ENCODE measurements around the gene TPBGL.

TPBGL gene

GRCh38 chr11:75246671-75247350 lies 6.2 kb downstream of the TPBGL start:
- no peak for DNase-seq

GRCh38 chr11:75248924-75249256 lies 8.3 kb downstream of the TPBGL start:
- no peak for DNase-seq

DNA sequence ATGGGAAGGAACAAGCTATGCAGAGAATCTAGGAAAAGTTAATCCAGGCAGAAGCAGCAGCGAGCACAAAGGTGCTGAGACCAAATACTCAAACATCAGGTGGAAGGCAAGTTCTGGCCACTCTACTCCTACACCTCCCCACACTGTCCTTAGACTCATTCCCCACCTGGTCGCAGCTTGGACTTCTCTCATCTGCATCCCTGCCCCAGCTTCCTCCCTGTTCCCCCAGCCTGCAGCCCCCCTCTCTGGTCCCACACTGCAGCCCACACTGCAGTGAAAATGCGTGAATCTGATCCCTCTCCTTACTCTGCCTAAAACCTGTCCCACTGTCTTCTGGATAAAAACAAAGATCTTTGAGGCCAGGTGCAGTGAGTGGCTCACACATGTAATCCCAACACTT lies 9.1 kb downstream of the TPBGL start:
- no peak for DNase-seq

GRCh38 chr11:75254326-75254725 lies 13.8 kb downstream of the TPBGL start:
- no peak for DNase-seq

GRCh38 chr11:75260396-75261170 lies 20.0 kb downstream of the TPBGL start:
- no peak for DNase-seq

DNA sequence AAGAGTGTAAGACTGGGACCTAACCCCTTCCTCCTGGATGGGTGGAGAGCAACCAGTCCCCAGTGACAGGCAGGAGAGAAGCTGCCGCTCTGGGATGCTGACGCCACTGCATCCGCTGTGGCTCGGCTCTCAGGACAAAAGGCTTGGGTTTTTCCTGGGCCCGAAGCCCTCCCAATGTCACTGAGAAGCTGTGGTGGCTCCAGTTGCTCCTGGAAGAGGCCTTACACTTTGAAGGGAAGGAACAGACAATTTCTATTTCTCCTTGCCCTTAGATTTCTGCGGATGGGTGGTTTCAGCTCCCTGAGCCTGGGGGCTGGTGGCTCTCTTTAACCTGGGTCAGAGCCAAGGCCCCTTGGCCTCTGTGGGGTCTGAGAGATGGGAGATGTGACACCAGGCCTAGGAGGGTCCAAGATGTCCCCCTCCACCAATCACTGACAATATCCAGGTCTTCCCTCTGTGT lies 21.4 kb downstream of the TPBGL start:
- no peak for DNase-seq

DNA sequence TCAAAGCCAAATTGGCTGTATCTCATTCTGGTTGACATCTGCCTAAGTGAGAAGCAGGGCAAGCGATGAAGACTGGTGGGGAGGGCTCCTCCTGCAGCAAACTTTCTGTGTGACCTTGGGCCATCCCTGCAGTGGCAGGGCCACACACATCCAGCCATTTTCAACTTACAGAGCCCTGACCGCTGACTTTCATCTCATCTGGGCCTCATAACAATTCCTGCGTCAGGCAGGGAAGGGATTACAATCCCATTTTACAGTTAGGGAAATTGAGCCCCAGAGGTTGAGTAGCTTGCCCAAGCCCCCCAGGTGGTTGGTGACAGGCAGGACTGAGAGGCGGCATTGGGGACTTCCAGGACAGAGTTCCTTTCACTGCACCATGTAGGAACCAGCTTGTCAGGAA lies 21.9 kb downstream of the TPBGL start:
- no peak for DNase-seq

GRCh38 chr11:75262961-75263852 lies 22.6 kb downstream of the TPBGL start:
- DNase-seq = no peak

- no peak for DNase-seq
Observed at GRCh38 chr11:75263944-75264349, 23.4 kb downstream of the TPBGL start.

DNA sequence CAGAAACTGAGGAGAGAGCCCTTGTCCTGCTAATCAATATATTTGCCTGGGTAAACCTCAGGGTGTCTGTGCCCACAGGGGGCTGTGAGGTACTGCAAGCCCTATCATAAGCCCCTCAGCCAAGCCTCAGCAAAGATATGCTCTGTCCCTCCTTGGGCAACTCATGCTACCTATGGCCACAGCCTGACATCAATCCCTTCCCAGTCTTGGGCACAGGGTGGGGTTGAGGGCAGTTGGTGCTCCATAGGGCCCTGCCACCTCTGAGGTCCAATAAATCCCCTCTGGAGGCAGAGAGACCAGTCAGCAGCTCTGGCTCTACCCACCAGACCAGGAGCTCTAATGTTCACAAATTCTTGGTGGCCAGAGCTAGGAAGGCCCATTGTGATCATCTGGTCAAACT lies 23.8 kb downstream of the TPBGL start:
- no peak for DNase-seq

DNA sequence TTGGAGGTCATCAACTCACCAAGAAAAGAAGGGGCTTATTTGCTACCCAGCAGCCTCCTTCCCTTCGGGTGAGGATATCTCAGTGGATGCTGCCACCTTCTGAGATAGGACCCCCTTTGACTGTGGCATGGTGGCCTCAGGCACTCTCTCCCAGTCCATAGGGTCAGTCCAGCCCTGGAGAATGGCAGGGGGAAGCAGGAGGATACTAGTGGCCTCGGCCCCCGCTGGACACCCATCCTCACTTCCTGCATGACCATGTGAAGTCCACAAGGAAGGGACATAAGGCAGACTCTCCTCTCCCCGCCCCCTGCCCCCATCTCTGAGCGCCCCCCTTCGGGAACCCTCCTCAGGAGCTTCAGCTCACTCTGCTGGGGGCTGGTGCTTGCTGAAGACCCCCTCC lies 24.4 kb downstream of the TPBGL start:
- no peak for DNase-seq

DNA sequence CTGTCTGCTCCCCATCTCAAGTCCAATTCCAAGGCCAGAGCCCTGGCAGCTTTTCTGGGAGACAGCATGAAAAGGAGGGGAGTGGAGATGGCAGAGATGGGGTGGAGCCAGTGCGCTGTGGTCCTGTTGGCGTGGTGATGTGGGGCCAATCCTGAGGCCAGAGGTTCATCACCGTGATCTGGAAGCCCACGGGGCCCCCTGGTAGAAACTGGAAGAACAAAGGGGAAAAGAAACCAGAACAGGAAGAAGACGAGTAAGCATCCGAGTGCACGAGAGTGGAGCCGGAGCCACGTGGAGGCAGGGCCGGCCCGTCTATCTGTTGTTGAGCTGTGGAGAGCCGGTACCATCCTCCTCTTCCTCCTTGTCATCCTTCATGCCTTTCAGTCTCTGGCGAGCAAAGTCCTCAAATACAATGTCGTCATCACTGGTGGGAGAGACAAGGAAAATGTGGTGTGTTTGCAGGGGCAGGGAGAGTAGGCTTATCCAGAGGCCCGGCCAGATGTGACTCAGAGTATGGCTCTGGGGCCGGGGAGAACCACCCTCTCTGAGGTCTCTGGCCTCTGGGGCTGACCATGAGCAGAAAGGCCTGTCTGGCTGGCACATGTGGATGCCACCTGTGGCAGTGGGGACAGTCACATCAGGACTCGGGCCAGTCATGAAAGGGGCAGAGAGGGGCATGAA lies 25.4 kb downstream of the TPBGL start:
- DNase-seq = no peak

GRCh38 chr11:75267171-75267970 lies 26.8 kb downstream of the TPBGL start:
- no peak for DNase-seq

DNA sequence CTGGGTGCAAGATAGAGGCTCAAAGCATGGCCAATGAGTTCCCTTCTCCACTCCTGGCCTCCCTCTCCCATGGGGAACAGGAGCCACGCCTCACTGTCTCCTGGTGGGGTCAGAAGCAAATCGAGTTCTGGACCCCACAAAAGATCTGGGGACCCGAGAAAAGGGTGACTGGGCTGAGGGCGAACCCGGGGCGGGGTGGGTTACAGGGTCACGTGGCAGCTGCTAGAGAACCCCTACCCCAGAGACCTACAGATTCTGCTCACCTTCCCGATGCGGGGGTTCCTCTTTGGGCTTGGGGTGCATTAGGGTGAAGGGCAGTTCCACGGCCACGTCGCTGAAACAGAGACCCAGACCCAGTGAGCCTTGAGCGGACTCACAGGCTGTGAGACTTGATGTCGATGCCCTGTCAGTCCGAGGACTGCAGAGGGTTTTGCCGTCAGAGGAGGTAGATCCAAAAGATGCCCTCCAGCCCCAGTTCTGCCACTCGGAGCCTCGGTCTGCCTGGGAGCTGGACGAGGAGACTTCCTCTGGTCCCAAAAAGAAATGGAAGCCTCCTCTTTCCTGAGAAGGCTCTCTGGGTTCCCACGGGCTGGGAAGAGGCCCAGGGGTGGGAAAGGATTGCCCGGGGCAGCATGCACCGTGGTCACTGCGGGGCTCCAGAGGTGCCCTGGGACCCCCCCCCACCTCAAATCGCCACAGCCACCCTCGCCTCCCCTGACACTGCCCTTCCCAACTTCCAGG lies 28.2 kb downstream of the TPBGL start:
- DNase-seq = no peak

GRCh38 chr11:75269367-75269660 lies 28.7 kb downstream of the TPBGL start:
- no peak for DNase-seq

- DNase-seq = no peak
Observed at GRCh38 chr11:75269896-75270295, 29.3 kb downstream of the TPBGL start.

DNA sequence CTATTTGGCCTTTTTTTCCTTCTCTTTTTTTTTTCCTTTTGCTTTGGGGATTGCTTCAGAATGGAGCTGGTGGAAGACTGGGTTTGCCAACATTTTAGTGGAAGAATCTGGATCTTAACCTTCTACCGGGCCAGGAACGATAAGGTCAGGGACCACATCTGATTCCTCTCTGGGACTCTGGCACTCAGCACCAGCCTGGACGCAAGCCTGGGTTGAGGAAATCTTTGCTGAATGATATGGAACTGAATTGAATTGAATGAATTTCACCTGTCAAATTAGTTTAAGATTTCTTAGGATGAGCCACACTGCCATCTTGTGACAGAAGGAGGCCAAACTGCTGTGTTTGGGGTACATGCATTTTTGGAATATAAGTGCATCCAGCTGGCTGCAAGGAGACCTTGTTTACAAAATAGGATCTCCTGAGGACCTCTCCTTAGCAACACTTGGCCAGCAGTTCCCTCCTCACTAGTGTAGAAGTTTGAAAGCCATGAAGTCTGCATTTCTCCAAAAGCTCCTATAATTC lies 30.4 kb downstream of the TPBGL start:
- no peak for DNase-seq

DNA sequence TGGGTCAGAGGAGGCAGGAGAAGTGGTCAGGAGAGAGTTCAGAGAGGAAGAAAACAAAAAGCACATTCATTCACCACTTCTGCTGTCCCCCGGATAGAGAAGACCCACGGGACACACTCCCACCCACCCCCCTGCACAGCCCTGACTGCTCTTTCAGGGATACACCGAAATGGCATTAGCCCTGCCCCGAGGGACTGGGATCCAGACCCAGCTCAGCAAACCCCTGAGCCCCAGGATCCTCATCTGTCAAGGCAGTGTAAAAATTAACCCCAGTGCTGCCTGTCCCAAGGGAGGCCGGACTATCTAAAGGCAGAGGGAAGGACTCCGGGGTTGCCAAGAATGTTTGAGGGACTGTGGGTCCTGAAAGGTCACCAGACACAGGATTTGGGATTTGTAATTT lies 31.2 kb downstream of the TPBGL start:
- DNase-seq = no peak

GRCh38 chr11:75272391-75272790 lies 31.8 kb downstream of the TPBGL start:
- no peak for DNase-seq

DNA sequence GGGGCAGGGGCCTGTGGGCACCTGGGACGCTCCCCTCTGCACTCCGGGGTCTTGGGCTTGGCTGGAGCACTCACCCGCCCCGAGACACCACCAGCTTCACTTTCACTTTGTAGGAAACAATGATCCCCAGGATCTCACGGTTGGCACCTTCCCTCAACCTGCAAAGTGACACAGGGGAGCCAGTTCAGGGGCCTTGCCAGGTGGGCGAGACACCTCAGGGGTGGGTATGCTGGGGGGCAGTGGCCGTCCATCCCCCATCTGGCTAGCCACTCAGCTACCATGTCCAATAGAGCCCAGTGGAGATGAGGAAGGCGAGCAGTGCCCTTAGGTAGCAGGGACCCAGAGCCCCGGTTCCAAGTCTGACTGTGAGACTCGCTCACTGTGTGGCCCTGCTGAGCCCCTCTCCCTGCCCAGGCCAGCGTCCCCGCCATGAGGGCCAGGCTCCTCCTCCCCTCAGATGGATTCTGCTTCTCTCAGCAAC lies 32.3 kb downstream of the TPBGL start:
- no peak for DNase-seq
